SK-N-SH treated with all-trans-retinoic acid at 6 μM for 48 hours (cell line): ENCODE measurements around the gene HAUS8.

Source experiments
- ATAC-seq: fragments of 200-7000 bp; cut with Tn5 transposase; 3 replicates; pipeline ENCODE4 v1.9.1; 2020; ENCODE audit warnings: mild to moderate bottlenecking, moderate library complexity
- ARNTL ChIP-seq: fragments of 450-650 bp; formaldehyde crosslinking; IDR thresholded peaks from 2 replicates; pipeline ENCODE4 v1.5.0; 2020; ENCODE audit warnings: low read depth, mild to moderate bottlenecking, moderate library complexity, borderline replicate concordance
- BACH2 ChIP-seq: fragments of 250-450 bp; sonication (Bioruptor Pico); IDR thresholded peaks from 2 replicates; pipeline ENCODE4 v1.9.0; 2021; ENCODE audit warnings: mild to moderate bottlenecking, borderline replicate concordance
- CREB5 ChIP-seq: fragments of 250-450 bp; sonication (Bioruptor Pico); IDR thresholded peaks from 2 replicates; pipeline ENCODE4 v1.5.1; 2020; ENCODE audit warnings: low read depth, mild to moderate bottlenecking, moderate library complexity
- ISL1 ChIP-seq: fragments of 250-450 bp; sonication (Bioruptor Pico); IDR thresholded peaks from 2 replicates; pipeline ENCODE4 v2.1.2; 2022; ENCODE audit warnings: mild to moderate bottlenecking, moderate library complexity
- OSR1 ChIP-seq: fragments of 250-450 bp; sonication (Bioruptor Pico); IDR thresholded peaks from 2 replicates; pipeline ENCODE4 v1.8.0; 2022; ENCODE audit warnings: moderate library complexity, mild to moderate bottlenecking, inconsistent platforms
- PATZ1 ChIP-seq: fragments of 250-450 bp; sonication (Bioruptor Pico); IDR thresholded peaks from 2 replicates; pipeline ENCODE4 v1.8.0; 2020; ENCODE audit warnings: mild to moderate bottlenecking, moderate library complexity, borderline replicate concordance
- RARB ChIP-seq: fragments of 250-450 bp; sonication (Bioruptor Pico); IDR thresholded peaks from 2 replicates; pipeline ENCODE4 v1.8.0; 2021; ENCODE audit warnings: mild to moderate bottlenecking, moderate library complexity
- ZFP30 ChIP-seq: fragments of 450-650 bp; formaldehyde crosslinking; IDR thresholded peaks from 2 replicates; pipeline ENCODE4 v1.5.0; 2022; ENCODE audit warnings: mild to moderate bottlenecking, moderate library complexity
- ZNF8 ChIP-seq: fragments of 450-650 bp; formaldehyde crosslinking; IDR thresholded peaks from 2 replicates; pipeline ENCODE4 v1.5.0; 2020; ENCODE audit warnings: mild to moderate bottlenecking, moderate library complexity

The HAUS8 gene

GRCh38 chr19:17002455-17002854 lies 72.8 kb downstream of the HAUS8 start:
- no peak for ATAC-seq
- TF ChIP-seq ZFP30 (CRISPR knock-in tag): no peak
- TF ChIP-seq PATZ1: no peak
- TF ChIP-seq OSR1 (CRISPR knock-in tag): no peak
- no peak for TF ChIP-seq RARB (CRISPR knock-in tag)
- no peak for TF ChIP-seq ISL1
- no peak for TF ChIP-seq ARNTL (CRISPR knock-in tag)
- no peak for TF ChIP-seq CREB5

GRCh38 chr19:17001603-17002183 lies 73.6 kb downstream of the HAUS8 start:
- no peak for ATAC-seq
- TF ChIP-seq ZNF8 (CRISPR knock-in tag) (no peak), BACH2 (CRISPR knock-in tag) (no peak)
